Choroid plexus epithelial cell (primary cell): Measurements from ENCODE around the gene HMGN4.

Experiments
- DNase-seq: peaks from one replicate; pipeline ENCODE4 v3.0.0-alpha.2; 2010; ENCODE audit warnings: low read depth
- H3K4me3 ChIP-seq: 2 replicates; pipeline ENCODE4 v1.5.1; 2011; ENCODE audit warnings: low read depth, mild to moderate bottlenecking, control low read depth, low read length, moderate library complexity
- TF ChIP-seq, protein P1 (sequence below): conservative IDR thresholded peaks from 2 replicates; pipeline ENCODE4 v1.5.1; 2011; ENCODE audit warnings: low read depth, mild to moderate bottlenecking, control low read depth, inconsistent platforms, low read length, moderate library complexity

HMGN4 gene

DNA sequence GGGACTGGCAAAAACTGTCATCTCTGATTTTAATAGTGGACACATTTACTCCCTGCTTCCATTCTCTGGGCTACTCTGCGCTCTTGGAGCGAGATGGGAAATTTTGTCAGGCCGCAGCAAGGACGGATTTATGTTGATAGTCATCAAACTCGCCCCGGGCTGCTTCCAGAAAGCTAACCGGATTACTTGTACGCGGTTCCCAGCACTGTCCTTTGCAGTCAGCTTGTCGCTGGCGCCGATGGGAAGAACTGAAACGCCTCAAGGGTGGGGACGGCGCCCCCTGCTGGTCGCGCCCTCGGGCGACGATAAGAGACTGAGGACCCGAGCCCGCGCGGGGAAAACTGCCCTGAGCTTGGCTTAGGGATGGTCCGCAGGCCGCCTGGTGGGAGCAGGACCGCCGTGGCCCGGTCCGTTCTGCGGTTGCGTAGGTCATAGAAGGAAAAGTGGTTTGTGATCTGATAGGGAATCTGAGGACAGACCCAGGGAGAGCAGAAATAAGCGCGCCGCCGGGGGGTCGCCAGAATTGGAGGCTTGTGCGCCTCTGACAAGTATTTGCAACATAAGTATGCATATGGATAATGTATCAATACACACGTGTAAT is 57.6 kb downstream of the HMGN4 start:
- peak; percentile 87 for DNase-seq
- H3K4me3 ChIP-seq, result peak overlapping the region; percentile 66
- TF ChIP-seq, protein P1, sequence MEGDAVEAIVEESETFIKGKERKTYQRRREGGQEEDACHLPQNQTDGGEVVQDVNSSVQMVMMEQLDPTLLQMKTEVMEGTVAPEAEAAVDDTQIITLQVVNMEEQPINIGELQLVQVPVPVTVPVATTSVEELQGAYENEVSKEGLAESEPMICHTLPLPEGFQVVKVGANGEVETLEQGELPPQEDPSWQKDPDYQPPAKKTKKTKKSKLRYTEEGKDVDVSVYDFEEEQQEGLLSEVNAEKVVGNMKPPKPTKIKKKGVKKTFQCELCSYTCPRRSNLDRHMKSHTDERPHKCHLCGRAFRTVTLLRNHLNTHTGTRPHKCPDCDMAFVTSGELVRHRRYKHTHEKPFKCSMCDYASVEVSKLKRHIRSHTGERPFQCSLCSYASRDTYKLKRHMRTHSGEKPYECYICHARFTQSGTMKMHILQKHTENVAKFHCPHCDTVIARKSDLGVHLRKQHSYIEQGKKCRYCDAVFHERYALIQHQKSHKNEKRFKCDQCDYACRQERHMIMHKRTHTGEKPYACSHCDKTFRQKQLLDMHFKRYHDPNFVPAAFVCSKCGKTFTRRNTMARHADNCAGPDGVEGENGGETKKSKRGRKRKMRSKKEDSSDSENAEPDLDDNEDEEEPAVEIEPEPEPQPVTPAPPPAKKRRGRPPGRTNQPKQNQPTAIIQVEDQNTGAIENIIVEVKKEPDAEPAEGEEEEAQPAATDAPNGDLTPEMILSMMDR, result peak; percentile 93
